Inflammatory macrophage treated with lipopolysaccharide for 4 hours (primary cell): ENCODE measurements around the gene FRMD4A.

ENCODE experiments used
- DNase-seq: peaks from one replicate; pipeline ENCODE4 v3.0.0-alpha.2; 2020

FRMD4A gene

DNA sequence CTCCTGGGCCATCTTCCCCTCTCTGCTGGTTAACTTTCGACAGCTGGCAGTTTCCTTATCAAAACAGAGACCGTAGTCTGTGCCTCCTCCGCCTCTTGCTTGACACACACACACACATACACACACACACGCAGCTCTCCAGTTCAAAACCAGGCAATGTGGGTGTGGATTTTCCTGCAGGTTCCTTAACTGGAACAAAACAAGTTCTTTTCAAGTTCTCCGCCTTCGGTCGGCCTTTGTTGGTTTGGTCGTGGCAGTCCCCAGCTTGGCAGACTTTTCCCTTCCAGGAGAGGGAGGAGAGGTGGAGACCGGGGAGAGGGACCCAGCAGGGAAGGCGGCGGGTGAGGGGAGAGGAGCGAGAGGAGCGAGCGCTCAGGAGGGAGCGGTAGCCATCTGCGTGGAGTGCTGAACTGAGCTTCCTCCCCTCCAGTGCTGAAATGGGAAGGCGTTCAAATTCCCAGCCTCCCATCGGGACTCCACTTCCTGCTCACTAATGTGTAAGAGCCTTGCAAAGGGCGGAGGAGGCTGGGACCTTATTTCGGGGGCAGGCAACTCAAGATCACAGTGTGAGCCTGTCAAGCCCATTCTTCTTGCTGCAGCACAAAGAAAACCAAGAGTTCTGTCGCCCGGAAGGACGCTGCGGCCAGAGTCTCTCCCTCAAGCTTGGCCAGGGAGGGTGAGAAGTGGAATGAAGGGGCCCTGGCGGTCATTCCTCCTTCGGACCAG, 623.4 kb downstream of the FRMD4A start:
- peak; percentile 62 for DNase-seq

GRCh38 chr10:13706604-13707003, 624.1 kb downstream of the FRMD4A start:
- no peak for DNase-seq

DNA sequence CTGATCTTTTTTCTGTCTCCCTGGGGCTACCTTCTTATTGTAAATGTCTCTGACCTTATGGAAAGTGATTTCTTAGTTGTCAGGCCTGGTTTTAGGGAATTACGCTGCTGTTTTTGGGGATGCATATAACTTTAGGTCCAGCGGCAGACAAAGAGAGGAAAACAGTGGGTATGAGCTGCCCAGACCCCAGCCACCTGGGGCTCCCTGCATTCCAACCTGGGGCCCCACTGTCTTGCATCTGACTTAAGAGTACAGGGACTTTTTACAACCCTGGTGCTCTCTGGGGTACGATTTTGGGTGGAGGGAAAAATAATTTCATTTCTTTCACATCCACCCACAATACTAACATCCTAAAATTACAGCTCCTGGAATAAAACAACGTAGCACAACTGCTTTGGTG, 624.5 kb downstream of the FRMD4A start:
- no peak for DNase-seq

DNA sequence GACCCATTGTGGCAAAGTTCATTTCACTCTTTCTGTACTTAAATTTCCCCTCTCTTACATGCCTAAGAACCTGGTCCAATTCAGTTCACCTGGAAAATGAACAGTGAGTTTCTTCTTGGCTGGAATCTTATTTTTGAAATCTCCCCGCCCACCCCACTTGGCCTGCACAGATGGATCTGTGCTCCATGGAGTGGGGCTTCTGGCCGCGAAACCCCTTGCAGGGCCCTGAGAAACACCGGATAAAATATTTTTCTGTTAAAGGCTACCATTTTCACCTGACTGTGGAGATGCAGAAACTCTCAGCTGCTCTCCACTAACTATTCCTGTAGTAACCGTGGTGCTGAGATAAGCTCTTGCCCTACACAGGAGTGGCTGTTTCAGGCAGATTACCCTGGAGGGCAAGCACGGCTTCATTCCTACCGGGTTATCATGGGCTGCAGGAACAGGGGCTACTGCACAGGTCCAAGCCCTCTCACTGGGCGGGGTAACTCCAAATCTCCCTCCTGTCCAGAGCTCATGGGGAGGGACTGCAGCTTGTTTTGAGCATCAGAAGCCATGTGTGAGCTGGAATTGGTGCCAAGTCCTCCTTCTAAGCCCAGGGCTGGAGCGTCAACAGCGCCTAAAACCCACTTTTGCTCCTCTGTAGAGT, 625.1 kb downstream of the FRMD4A start:
- no peak for DNase-seq

DNA sequence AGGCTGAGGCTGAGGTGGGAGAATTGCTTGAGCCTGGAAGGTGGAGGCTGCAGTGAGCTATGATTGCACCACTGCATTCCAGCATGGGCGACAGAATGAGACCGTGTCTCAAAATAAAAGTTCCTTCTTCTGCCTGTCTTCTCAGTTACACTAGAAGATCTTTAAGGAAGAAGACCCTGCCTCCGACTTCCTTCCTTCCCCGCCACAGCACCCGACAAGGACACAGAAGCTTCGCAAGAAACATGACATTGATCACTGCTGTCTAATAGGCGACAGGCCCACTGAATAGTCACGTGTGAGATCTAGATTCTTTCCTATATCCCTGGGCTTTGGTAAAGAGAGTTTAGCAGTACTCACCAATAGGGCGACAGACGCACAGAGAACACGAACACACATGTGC, 625.8 kb downstream of the FRMD4A start:
- peak; percentile 44 for DNase-seq

- DNase-seq, result peak; percentile 10
Measured at GRCh38 chr10:13703997-13704536, 626.7 kb downstream of the FRMD4A start.

DNA sequence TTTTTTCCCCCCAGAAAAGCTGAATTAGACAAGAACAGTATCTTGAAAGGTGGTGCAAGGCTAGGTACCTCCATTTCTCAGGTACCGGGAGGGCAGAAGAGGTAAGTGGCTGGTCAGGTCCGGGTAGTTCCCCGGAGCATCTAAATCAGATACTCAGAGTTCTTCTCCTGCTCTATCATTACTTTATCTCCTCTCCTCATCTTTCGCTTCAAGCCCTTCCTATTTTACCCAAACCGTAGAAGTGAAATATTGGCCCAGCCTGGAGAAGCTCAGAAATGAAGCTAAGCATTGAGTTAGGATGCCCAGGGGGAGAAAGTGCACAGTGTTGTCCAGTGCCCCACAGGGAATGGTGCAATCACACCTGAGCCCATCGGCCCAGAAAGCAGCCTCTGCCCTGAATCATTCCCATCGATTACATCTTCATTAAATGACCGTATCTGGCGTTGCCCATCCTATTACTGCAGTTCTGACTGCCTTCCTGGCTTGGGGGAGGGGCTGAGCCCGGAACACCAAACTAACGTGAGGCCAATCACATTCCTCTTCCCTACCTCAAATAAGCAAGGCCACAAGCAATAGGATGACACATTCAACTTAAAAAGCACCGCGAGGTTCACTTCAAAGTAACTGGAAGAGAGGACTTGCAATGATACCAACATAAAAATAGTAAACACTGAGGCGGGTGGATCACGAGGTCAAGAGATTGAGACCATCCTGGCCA, 627.5 kb downstream of the FRMD4A start:
- no peak for DNase-seq

GRCh38 chr10:13701157-13701919, 629.4 kb downstream of the FRMD4A start:
- no peak for DNase-seq

- peak; percentile 59 for DNase-seq
Measured at GRCh38 chr10:13700473-13701144, 630.1 kb downstream of the FRMD4A start.

- DNase-seq, result no peak
Measured at GRCh38 chr10:13699216-13699615, 631.5 kb downstream of the FRMD4A start.

DNA sequence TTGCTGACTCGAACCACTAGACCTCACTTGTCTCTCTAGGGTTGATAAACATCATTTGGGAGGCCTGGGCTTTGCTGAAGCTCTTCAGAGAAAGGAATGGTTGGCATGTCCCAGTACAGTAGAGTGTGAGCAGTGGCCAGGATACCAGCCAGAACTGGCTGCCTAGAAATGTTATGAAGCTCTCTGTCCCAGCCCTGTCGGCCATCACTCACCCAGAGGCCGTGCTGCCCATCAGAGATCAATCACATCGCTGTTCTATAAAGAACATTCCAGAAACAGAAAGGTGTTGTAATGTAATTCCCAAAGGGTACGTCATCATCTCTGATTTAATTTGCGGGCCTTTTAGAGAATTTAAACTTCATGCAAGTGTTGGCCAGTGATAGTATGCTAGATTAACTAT, 632.5 kb downstream of the FRMD4A start:
- no peak for DNase-seq

DNA sequence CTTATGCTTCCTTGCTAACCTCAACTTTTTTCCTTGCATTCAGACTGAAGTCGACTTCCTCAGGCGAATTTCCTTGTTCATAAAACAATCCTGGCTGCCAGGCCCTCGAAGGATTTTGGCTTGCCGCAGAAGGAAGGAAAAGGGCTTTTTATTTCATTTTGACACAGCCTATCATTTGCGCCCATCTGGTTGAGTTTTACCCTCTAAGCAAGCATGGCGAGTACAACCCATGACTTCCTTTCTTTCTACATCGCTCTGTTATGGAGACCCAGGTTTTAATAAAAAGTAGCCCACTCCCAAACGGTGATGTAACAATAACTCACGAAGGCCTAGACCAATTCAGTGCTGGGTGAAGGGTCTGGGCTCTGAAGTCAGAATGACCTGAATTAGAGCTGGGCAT, 634.7 kb downstream of the FRMD4A start:
- DNase-seq, result no peak

- DNase-seq, result no peak
Measured at GRCh38 chr10:13695588-13695987, 635.1 kb downstream of the FRMD4A start.

DNA sequence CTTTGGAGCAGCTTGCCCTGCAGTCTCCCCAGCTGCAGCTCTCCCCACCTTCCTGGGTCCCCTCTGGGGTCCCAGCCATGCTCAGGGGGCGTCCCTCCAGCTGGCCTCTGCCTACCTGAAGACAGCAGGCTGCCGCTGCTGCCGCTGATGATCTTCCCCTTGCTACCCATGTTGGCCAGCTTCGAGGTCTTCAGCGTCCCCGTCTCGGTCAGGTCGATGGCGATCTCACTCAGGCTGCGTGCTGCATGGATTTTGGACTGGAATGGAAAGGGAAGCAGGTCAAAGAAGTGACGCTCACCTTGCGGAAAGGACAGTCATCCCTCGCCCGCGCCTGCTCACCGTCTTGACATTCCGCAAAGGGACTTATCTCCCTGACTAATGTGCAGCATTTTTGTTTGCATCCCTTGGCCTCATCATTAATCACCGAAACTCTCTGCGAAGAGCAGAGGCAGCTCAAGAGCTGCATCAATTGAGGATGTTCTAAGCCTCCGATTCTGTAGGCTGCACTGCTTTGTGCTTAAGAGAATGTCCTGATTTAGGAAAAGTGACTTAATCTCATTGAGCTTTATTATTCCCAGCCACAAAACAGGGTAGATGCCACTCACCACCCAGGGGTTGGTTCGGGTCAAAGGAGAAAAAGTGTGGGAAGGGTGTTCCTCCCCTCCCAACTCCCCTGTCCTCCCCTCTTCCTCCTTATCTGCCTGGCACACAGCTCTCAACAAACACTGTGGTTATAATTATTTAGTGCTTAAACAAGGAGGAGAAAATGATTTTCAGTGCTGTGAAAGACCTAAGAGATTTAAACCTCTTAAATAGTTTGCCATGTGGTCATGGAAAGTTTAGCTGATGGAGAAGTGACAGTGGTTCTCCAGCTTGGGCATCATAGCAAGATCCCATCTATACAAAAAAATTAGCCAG, 636.7 kb downstream of the FRMD4A start:
- DNase-seq, result no peak

DNA sequence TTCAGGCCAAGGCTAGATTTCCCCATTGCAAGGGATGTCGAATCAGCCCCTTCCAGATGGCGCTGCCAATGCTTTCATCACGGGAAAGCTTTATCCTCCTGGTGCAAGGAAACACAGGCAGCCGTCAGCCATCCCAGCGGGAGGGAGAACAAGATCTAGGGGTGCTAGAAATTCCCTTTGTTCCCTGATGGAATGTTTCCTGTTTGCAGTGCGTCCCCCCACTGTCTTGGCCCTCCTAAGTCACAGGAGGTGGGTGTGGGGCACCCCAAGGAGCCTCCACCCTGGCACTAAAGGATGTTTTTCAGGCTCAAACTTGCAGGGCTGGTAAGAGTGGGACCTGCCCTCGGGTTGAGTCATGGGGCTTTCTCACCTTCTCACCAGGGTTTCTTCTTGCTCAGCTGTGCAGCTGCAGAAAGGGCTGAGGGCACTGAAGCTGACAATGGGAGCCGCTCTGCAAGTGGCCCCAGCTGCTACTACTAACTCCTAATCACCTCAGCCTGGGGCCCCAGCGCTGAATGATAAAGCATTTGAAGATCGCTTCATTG, 640.4 kb downstream of the FRMD4A start:
- DNase-seq, result no peak

DNA sequence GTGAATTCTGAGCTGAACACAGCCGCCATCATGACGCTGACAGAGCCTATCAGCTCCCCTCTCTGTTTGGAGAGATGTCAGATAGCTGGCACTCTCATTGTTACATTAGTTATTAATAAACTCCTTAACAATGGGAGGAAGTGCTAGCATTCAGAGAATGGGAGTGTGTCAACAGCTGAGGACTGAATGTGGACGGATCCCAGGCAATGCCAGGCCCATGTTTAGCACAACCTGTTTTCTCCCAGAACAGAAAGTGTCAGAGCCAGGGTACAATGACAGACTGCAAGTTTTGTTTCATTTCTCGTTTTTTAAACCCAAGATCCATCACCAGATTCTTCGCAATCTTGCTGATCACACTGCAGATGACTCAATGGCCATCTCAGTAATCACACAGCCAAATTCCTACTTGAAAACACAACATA, 644.4 kb downstream of the FRMD4A start:
- DNase-seq, result peak; percentile 89

DNA sequence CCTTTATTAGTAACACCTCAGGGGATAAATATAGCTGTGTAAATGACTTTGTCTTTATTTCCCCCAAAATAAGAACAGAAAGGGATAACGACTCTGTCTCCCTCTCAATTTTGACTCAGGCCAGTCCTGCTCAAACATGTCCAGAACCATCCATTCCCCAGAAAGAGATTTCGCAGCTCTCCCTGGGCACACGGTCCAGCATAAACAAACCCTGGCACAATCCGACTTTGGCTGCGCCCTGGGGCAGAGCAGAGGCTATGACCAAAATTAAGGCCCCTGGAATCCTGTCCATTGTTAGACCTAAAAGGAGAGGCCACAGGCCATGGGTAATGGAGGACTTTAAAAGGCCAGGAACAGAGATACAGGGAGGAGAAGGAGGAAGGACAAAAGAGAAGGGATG, 644.8 kb downstream of the FRMD4A start:
- no peak for DNase-seq

- DNase-seq, result no peak
Measured at GRCh38 chr10:13684806-13685482, 645.8 kb downstream of the FRMD4A start.

DNA sequence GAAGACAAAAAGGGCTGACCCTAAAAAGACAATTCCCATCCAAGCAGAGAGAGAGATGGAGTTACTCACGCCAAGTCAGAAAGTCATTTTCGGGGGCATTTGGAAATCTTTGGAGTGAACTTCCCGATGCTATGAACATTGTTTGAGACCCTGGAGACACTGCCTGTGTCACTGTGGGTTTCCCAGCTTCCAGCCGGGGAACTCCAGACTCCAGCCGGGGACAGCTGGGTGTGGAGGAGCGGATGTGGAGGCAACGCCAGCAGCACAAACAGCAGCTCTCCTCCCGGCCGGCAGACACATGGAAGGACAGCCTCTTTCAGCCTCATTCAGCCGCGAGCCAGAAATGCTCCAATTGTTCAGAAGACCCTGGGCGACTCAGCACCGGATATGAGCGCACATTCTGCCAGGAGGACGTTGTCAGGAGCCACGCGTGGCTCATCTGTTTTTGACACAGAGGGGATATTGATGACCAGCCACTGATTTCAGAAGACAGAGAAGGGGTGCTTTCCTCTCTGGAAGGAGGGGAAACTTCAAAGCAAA, 646.4 kb downstream of the FRMD4A start:
- DNase-seq, result no peak

- no peak for DNase-seq
Measured at GRCh38 chr10:13683017-13683416, 647.7 kb downstream of the FRMD4A start.
